HUES6 (cell line): ENCODE data around the gene BMP4.

ENCODE experiments used
- H3K27ac ChIP-seq: 2 replicates; pipeline ENCODE4 v1.7.0; 2013; ENCODE audit warnings: low read depth, mild to moderate bottlenecking, low read length, inconsistent platforms
- H3K27me3 ChIP-seq: 2 replicates; pipeline ENCODE4 v1.6.1; 2013; ENCODE audit warnings: low read length; ENCODE audit not compliant: control insufficient read depth, insufficient read depth
- H3K36me3 ChIP-seq: 2 replicates; pipeline ENCODE4 v1.6.1; 2013; ENCODE audit warnings: low read length; ENCODE audit not compliant: control insufficient read depth, insufficient read depth
- H3K4me1 ChIP-seq: 2 replicates; pipeline ENCODE4 v1.6.1; 2013; ENCODE audit warnings: low read length; ENCODE audit not compliant: control insufficient read depth, insufficient read depth
- H3K4me3 ChIP-seq: 2 replicates; pipeline ENCODE4 v1.5.1; 2013; ENCODE audit warnings: low read depth, low read length
- H3K9ac ChIP-seq: one replicate; pipeline ENCODE4 v1.6.1; 2013; ENCODE audit warnings: mild to moderate bottlenecking, low read length
- H3K9me3 ChIP-seq: 2 replicates; pipeline ENCODE4 v1.6.1; 2013; ENCODE audit warnings: low read depth, low read length; ENCODE audit not compliant: control insufficient read depth, insufficient read depth

BMP4 gene

GRCh38 chr14:53942970-53943750 lies 13.5 kb downstream of the BMP4 start:
- no peaks in the 10 kb centered on the region for H3K36me3 ChIP-seq
- H3K4me1 ChIP-seq = peaks cover 45% of the 10 kb centered on the region
- peak overlapping the region; percentile 58 for H3K9ac ChIP-seq
- peak overlapping the region; percentile 40 for H3K4me3 ChIP-seq
- no peaks in the 10 kb centered on the region for H3K9me3 ChIP-seq
- H3K27me3 ChIP-seq = peaks cover 24% of the 10 kb centered on the region; the same call in 1 of the 2 replicates
- H3K27ac ChIP-seq = peak overlapping the region; percentile 77

DNA sequence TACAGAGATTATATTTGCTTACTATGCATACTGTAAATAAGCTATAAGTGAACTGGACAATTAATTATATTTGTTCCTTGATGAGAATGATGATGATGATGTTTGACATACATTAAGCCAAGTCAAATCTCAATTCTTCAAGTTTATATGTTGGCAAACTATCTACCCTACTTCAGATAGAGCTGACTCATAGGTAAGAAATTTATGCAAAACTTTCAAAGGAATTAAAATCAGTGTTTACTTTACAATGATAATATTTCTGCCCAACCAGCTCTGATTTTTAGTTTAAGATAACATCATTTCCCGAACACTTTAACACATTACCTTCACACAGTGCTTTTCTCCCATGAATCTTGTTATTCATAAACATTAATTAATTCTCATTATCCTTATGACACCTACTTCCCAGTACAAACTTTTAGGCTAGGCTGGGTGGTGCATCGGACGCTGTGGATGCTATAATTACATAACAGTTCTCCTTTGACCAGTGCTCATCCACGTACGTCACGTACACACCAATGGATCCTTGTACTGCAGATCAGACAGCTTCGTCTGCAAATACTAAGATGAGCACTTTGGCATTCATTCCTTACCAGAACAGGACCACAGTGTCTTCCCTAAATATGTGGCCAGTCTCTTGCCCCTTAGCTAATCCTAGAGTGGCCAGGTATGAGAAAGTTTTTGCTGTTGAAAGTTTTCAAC lies 18.3 kb downstream of the BMP4 start:
- peaks cover 10% of the 10 kb centered on the region for H3K4me1 ChIP-seq
- no peaks in the 10 kb centered on the region for H3K27me3 ChIP-seq
- H3K36me3 ChIP-seq = no peaks in the 10 kb centered on the region
- no peak overlapping the region for H3K27ac ChIP-seq
- no peaks in the 10 kb centered on the region; the same call in 1 of the 2 replicates for H3K9me3 ChIP-seq
- H3K9ac ChIP-seq = no peak overlapping the region
- H3K4me3 ChIP-seq = no peak overlapping the region

GRCh38 chr14:53934778-53935414 lies 21.7 kb downstream of the BMP4 start:
- H3K36me3 ChIP-seq = no peaks in the 10 kb centered on the region
- no peak overlapping the region for H3K9ac ChIP-seq
- peaks cover 10% of the 10 kb centered on the region for H3K4me1 ChIP-seq
- H3K9me3 ChIP-seq = no peaks in the 10 kb centered on the region; the same call in 1 of the 2 replicates
- H3K27ac ChIP-seq = no peak overlapping the region
- no peaks in the 10 kb centered on the region for H3K27me3 ChIP-seq
- no peak overlapping the region for H3K4me3 ChIP-seq

DNA sequence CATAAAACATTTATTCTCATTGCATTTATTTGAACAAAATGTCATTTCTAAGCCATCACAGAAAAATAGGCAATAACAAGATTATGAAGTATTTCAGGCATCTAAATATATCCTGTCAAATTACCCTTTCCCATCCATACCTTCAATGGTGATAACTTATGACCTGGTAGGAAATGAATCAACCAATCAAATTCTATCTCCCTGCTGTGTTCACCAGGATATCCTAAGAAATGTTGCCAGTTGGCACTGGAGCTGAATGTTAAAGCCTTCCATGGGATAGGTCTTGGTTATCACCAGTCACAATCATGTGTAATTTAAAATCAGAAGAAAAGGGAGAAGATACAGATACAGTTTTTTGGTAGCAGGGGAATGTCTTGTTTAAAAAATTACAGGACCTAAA lies 23.7 kb downstream of the BMP4 start:
- Histone ChIP-seq H3K27ac (no peak overlapping the region), H3K4me3 (no peak overlapping the region), H3K9ac (no peak overlapping the region), H3K4me1 (peaks cover 14% of the 10 kb centered on the region), H3K27me3 (no peaks in the 10 kb centered on the region), H3K9me3 (no peaks in the 10 kb centered on the region; the same call in 1 of the 2 replicates), H3K36me3 (no peaks in the 10 kb centered on the region)

GRCh38 chr14:53929871-53930715 lies 26.5 kb downstream of the BMP4 start:
- Histone ChIP-seq H3K4me3 (no peak overlapping the region), H3K27ac (no peak overlapping the region), H3K9ac (no peak overlapping the region), H3K4me1 (peaks cover 22% of the 10 kb centered on the region), H3K9me3 (no peaks in the 10 kb centered on the region), H3K36me3 (no peaks in the 10 kb centered on the region), H3K27me3 (no peaks in the 10 kb centered on the region)

DNA sequence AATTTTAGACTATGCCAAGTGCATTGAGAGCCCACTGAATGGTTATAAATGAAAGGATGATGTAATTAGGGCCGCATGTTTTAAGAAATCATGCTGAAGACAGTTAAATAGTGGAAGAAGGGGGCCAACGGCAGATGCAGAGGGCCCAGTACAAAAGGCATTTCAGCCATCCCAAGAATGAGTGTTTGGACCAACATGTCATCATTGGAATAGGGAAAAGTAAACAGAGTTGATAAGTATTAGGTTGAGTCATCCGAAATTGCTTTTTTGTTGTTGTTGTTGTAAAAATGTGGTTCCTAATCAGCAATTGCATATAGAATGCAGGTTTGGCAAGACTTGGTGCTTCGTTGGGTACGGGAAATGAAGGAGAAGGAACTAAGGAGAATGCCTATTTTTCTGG lies 29.5 kb downstream of the BMP4 start:
- Histone ChIP-seq H3K36me3 (no peaks in the 10 kb centered on the region), H3K4me1 (peaks cover 22% of the 10 kb centered on the region), H3K27me3 (no peaks in the 10 kb centered on the region), H3K27ac (no peak overlapping the region), H3K9me3 (no peaks in the 10 kb centered on the region), H3K4me3 (no peak overlapping the region), H3K9ac (no peak overlapping the region)

- no peak overlapping the region for H3K9ac ChIP-seq
- no peak overlapping the region for H3K4me3 ChIP-seq
- no peak overlapping the region for H3K27ac ChIP-seq
- no peaks in the 10 kb centered on the region for H3K27me3 ChIP-seq
- no peaks in the 10 kb centered on the region for H3K9me3 ChIP-seq
- H3K4me1 ChIP-seq = peaks cover 27% of the 10 kb centered on the region
- no peaks in the 10 kb centered on the region for H3K36me3 ChIP-seq
Observed at GRCh38 chr14:53925201-53925766, 31.3 kb downstream of the BMP4 start.

- H3K9ac ChIP-seq = no peak overlapping the region
- H3K27me3 ChIP-seq = no peaks in the 10 kb centered on the region
- H3K36me3 ChIP-seq = no peaks in the 10 kb centered on the region
- H3K4me3 ChIP-seq = no peak overlapping the region
- H3K27ac ChIP-seq = no peak overlapping the region
- H3K9me3 ChIP-seq = no peaks in the 10 kb centered on the region
- peaks cover 22% of the 10 kb centered on the region for H3K4me1 ChIP-seq
Observed at GRCh38 chr14:53924753-53925152, 31.9 kb downstream of the BMP4 start.

- Histone ChIP-seq H3K4me1 (peaks cover 11% of the 10 kb centered on the region; the same call in 1 of the 2 replicates), H3K9ac (no peak overlapping the region), H3K36me3 (no peaks in the 10 kb centered on the region), H3K27ac (0 out of 2 replicates have a peak overlapping the region, but pooled peaks have one; percentile 37), H3K4me3 (no peak overlapping the region), H3K27me3 (no peaks in the 10 kb centered on the region), H3K9me3 (no peaks in the 10 kb centered on the region)
Observed at GRCh38 chr14:53921027-53921426, 35.6 kb downstream of the BMP4 start.

DNA sequence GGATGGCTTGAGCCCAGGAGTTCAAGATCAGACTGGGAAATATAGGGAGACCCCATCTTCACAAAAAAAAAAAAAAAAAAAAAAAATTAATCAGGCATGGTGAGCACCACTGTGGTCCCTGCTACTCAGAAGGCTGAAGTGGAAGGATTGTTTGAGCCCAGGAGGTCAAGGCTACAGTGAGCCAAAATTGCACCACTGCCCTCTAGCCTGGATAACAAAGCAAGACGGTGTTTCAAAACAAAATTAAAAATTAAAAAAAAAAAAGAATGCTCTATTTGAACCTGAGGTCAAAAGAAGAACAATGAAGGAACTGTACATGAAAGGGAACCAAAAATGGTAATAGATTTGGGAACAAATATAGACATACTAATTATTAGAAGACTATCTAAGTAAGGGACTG lies 40.4 kb downstream of the BMP4 start:
- Histone ChIP-seq H3K9me3 (peaks cover 9% of the 10 kb centered on the region; the same call in 1 of the 2 replicates), H3K27ac (no peak overlapping the region), H3K36me3 (no peaks in the 10 kb centered on the region), H3K4me1 (peaks cover 6% of the 10 kb centered on the region; the same call in 1 of the 2 replicates), H3K9ac (no peak overlapping the region), H3K4me3 (no peak overlapping the region), H3K27me3 (no peaks in the 10 kb centered on the region)
